GM13977 (cell line): ENCODE measurements around the gene PTGFRN.
"Not testable (repeated sequence)": the region's sequence is repeated elsewhere in the genome, so short reads cannot be mapped to it uniquely, and the experiment has no call there.

Experiments
- DNase-seq: peaks from one replicate; pipeline ENCODE4 v3.0.0; 2012; ENCODE audit warnings: low spot score
- in situ Hi-C: fragments of 300-500 bp; cut with MboI; formaldehyde crosslinking; loops from one replicate; pipeline ENCODE4 v1.12.0; 2022; ENCODE audit warnings: low sequenced_read_pairs, low pct_unique_long_range_greater_than_20kb, mixed read lengths, inconsistent platforms; ENCODE audit not compliant: unreplicated experiment
- TF ChIP-seq, protein P1 (sequence below): IDR thresholded peaks from 2 replicates; pipeline ENCODE4 v1.5.1; 2012; ENCODE audit warnings: mild to moderate bottlenecking, control low read depth; ENCODE audit not compliant: insufficient read depth; ENCODE audit errors: extremely low read depth, missing control alignments

Gene PTGFRN

DNA sequence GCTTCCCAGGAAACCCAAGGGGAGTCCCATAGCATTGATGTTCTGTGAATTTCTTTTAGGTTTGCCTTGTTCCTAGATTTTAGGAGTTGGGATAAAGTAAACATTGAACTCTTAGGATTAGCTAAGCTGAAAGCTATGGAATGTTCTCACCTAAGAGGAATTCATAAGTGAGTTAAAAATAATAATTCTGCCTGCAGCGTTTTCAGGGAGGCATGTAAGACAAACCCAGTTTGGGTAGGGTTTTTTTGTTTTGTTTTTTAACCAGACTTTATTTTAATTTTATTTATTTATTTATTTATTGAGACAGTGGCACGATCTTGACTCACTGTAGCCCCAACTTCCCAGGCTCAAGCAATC lies 62.9 kb downstream of the PTGFRN start:
- no peak for DNase-seq
- TF ChIP-seq, protein P1, sequence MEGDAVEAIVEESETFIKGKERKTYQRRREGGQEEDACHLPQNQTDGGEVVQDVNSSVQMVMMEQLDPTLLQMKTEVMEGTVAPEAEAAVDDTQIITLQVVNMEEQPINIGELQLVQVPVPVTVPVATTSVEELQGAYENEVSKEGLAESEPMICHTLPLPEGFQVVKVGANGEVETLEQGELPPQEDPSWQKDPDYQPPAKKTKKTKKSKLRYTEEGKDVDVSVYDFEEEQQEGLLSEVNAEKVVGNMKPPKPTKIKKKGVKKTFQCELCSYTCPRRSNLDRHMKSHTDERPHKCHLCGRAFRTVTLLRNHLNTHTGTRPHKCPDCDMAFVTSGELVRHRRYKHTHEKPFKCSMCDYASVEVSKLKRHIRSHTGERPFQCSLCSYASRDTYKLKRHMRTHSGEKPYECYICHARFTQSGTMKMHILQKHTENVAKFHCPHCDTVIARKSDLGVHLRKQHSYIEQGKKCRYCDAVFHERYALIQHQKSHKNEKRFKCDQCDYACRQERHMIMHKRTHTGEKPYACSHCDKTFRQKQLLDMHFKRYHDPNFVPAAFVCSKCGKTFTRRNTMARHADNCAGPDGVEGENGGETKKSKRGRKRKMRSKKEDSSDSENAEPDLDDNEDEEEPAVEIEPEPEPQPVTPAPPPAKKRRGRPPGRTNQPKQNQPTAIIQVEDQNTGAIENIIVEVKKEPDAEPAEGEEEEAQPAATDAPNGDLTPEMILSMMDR = no peak
- in situ Hi-C loops = no loop called here

DNA sequence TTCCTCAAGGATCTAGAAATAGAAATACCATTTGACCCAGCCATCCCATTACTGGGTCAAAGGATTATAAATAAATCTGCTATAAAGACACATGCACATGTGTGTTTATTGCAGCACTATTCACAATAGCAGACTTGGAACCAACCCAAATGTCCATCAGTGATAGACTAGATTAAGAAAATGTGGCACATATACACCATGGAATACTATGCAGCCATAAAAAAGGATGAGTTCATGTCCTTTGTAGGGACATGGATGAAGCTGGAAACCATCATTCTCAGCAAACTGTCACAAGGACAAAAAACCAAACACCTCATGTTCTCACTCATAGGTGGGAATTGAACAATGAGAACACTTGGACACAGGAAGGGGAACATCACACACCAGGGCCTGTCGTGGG lies 70.6 kb downstream of the PTGFRN start:
- DNase-seq, in situ Hi-C loops: not testable (repeated sequence)

DNA sequence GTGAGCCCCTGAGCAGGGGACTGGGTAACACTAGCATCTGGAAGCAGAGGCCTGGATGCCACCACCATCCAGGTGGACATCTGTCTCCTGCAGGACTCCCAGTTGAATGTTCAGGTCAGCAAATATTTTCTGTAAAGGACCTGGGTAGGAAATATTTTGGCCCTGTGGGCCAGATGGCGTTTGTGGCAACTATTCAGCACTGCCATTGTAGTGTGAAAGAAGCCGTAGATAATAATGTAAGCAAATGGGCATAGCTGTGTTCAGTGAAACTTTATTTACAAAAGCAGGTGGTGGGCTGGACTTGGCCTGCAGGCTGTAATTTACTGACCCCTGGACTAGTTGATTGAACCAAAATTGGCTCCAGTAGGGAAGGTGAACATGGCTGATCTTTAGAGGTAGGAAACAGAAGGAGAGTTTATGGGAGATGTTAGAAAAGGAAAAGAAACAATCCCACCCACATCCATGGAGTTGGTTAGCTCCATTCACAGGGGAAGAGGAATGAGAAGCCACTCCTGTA lies 71.9 kb downstream of the PTGFRN start:
- TF ChIP-seq, protein P1 = no peak
- no peak for DNase-seq
- in situ Hi-C loops = no loop called here

DNA sequence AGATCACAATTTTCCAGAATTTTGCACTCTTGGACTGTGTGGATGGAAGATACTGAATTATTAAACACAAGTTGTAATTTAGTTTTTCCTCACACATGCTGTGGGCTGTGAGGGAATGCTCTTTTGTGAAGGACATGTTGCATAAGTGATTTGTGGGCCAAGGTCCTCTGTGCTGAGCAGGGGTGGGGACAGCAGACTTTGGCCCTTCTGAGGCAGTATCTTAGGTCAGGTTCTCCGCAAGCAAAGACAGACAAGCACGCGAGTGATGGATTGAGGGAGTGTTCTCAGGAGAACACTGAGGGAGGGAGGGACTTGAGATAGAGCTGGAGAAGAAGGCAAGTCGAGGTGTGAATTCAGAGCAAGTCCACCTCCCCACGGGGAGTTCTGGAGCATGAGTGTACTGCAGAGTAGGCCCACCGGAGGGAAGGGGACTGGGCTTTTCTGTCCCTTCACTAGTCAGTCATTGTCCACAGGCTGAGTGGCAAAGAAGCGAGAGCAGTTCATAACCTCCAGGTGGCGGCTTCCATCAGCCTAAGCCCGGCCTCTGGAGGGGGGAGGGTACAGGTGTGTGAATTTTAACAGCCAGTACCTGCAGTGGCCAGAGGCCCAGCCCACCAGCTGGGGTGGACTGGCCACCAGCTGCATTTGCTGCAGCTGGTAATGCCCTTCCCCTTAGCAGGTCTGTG lies 72.7 kb downstream of the PTGFRN start:
- no peak for DNase-seq
- TF ChIP-seq, protein P1 = no peak
- in situ Hi-C loops = no loop called here

DNA sequence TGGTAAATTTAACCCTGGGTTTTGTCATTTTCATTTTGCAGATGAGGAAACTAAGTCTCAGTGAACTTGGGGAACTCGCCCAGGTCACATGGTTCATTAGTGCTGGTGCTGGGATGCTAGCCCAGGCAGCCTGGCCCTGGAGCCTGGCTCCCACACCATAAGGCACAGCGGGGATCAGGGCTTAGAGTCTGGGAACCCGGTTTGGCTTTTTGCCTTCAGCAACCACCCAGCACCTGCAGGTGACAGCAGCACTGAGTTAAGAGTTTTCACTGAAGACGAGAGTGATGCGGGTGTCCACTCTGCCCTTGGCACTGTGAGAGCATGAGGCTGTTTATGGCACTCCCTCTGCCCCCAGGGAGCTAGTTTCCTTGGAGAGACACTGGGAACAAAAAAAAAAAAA lies 73.4 kb downstream of the PTGFRN start:
- in situ Hi-C loops = no loop called here
- TF ChIP-seq, protein P1 = no peak
- no peak for DNase-seq

DNA sequence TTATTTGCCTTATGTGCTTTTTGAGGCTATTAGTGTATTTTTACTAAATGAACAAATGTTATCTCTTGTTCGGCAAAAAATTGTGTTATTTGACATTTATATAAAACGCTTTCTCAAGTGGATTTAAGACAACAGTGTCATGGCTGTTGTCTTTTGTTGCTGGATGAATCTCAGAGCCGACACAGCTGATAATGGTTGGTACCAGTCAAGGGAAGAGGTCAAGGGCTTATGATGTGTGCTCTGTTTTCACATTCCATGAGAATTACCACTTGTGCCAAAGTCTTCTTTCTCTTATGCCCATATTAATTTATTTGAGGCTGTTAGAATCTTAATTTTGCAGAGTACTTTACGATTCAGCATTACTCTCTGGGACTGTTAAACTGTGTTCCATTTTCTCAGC lies 74.0 kb downstream of the PTGFRN start:
- in situ Hi-C loops = no loop called here
- TF ChIP-seq, protein P1 = no peak
- DNase-seq = no peak

DNA sequence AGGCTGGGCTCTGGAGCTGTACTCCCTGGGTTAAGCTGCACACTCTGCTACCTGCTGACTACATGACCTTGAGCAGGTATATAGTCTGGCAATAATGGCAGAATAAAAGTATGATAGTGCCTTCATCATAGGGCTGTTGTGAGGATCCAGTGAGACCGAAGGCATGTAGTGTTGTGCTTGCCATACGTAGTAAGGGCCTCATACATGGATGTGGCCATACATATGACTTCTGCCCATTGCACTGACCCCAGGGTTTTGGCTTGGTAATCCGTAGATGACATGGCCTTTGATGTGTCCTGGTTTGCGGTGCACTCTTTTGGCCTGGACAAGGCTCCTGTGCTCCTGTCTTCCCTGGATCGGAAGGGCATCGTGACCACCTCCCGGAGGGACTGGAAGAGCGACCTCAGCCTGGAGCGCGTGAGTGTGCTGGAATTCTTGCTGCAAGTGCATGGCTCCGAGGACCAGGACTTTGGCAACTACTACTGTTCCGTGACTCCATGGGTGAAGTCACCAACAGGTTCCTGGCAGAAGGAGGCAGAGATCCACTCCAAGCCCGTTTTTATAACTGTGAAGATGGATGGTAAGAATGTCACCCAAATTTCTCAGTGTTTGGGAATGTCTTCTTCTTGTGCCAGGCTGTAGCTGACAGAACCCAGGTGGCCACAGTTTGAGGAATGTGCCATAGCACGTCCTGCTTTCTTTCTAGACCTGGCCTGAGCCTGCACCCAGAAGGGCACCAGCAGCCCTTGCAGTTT lies 74.9 kb downstream of the PTGFRN start:
- in situ Hi-C loops = no loop called here
- TF ChIP-seq, protein P1 = no peak
- DNase-seq = no peak
